HG02981 (cell line): Measurements from ENCODE around the gene WDR45B.

ENCODE experiments used
- ATAC-seq: cut with Tn5 transposase; IDR thresholded peaks from one replicate; pipeline ENCODE4 v1.9.1; 2021; ENCODE audit warnings: mild to moderate bottlenecking, moderate library complexity; ENCODE audit not compliant: unreplicated experiment

Gene WDR45B

GRCh38 chr17:82633343-82633742 lies 14.9 kb downstream of the WDR45B start:
- no peak for ATAC-seq

DNA sequence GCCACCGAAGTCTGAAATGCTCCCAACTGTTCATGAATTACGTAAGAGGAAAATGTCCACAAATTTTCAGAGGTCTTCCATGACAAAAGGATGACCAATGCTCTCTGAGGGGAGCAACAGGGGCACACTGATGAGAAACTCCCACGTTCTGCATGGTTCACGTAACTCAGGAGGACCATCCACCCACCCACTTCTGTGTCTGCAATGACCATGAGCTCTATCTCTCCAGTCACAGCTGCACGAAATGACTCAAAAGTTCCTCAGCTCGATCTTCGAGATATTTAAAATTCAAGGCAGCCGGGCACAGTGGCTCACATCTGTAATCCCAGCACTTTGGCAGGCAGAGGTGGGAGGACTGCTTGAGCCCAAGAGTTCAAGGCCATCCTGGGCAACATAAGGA lies 15.8 kb downstream of the WDR45B start:
- no peak for ATAC-seq

DNA sequence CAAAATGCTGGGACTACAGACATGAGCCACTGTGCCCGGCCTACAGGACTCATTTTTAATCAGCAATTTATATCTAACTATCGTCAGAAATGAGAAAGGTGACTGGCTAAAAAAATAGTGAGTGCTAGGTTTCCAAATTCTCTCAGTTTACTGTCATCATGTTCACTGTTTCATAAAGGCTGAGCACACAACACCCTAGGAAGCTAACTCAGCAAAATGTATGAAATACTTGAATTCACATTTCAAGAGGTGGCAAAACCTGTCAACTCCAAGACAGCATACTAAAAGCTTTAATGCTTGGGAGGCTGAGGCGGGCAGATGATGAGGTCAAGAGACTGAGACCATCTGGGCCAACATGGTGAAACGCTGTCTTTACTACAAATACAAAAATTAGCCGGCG lies 16.7 kb downstream of the WDR45B start:
- ATAC-seq: no peak

- ATAC-seq: no peak
Observed at GRCh38 chr17:82630212-82630611, 18.0 kb downstream of the WDR45B start.

GRCh38 chr17:82629748-82630147 lies 18.5 kb downstream of the WDR45B start:
- no peak for ATAC-seq

- ATAC-seq: no peak
Observed at GRCh38 chr17:82627405-82627804, 20.8 kb downstream of the WDR45B start.

GRCh38 chr17:82623707-82624106 lies 24.5 kb downstream of the WDR45B start:
- no peak for ATAC-seq

DNA sequence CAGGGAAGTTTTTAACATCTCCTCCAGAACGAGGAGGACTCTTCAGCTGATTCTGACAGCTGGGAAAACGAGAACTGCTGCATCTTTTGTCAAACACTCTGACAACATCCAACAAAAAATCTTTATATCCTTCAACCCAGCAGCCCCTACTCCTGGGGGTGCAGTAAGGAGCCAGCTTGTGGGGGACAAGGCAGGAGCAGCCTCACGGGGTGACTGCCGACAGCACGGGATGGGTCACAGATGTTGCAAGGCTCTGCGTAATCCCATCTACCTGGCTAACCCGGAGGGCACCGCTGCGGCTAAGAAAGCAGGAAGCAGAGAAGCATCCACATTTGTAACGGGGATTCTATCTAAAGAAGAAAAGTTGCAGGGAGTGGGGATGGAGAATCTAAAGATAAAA lies 28.6 kb downstream of the WDR45B start:
- no peak for ATAC-seq

- ATAC-seq: no peak
Observed at GRCh38 chr17:82619211-82619610, 29.0 kb downstream of the WDR45B start.

DNA sequence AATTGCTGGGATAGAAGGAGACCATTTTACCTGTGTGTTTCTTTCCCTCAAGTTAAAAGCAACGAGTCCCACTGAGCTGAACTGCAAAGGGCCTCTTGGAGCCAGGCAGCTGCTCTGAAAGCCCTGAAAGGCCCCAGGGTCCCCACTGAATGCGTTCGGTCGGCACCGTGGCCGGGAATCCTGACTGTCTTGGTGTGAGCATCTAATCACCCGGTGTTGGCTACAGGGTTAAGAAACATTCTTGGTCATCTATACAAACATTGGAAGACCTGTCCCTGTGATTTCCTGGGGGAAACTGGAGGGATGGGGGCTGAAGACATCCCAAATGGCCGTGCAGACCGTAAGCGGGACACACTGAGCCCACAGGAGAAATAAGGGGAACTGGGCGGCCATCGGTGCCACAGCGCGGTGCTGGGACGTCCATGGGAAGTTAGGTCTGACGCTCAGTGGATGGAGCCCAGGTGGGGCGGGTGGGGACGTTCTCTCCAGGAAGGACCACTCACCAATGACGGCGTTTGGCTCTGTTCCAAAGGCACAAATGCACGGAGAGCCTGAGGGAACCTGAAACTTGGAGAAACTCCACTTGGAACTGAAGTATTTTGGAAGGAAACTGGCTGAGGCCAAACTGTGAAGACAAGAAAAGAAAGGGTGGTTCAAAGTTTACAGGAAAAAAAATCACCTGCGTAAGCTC lies 32.1 kb downstream of the WDR45B start:
- no peak for ATAC-seq

- no peak for ATAC-seq
Observed at GRCh38 chr17:82615084-82616020, 32.9 kb downstream of the WDR45B start.

- ATAC-seq: no peak
Observed at GRCh38 chr17:82614095-82614631, 34.1 kb downstream of the WDR45B start.

- ATAC-seq: no peak
Observed at GRCh38 chr17:82613283-82614094, 34.8 kb downstream of the WDR45B start.

DNA sequence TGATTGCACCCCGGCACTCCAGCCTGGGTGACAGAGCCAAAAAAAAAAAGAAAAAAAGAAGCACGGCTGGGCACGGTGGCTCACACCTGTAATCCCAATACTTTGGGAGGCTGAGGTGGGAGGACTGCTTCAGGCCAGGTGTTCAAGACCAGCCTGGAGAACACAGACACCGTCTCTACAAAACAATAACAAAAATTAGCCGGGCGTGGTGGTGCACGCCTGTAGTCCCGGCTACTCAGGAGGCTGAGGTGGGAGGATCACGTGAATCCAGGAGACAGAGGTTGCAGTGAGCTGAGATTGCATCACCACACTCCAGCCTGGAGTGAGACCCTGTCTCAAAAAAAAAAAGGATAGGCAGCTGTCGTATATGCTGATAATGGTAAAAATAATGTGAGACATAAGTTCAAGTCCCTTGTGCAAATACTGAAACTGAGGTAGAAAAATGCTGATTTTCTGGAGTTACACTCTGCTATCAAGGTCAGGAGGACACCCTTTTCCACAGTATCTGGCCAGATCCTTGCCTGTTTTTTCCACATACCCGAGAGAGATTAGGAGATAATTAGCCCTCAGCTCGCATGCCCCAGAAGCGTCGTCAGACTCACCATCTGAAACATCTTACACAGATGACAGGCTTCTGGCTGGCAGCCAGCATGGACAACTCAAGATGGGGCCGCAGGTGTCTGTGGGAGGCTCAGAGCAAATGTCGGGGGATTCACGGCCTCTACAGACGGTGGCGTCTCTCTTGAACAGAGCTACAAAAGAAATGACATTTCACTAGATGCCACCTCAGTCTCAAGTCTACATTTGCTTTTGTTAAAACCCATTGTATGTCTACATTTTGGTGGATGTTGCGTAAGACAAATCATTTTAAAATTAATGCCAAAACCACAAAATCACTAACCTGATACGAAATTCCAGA lies 36.8 kb downstream of the WDR45B start:
- ATAC-seq: no peak

DNA sequence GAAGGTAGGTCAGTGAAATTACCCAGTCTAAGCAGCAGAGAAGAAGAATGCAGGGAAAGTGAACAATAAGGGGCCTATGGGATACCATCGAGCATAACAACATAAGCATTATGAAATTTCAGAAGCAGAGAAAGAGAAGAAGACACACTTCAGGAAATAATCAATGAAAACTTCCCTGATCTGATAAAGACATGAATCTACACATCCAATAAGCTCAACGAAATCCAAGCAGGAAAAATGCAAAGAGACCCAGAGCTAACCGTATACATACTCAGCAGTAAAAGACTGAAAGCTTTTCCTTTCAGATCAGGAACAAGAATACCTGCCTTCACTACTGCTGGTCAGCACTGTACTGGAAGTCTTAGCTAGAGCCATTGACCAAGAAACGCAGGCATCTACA lies 38.6 kb downstream of the WDR45B start:
- ATAC-seq: no peak

DNA sequence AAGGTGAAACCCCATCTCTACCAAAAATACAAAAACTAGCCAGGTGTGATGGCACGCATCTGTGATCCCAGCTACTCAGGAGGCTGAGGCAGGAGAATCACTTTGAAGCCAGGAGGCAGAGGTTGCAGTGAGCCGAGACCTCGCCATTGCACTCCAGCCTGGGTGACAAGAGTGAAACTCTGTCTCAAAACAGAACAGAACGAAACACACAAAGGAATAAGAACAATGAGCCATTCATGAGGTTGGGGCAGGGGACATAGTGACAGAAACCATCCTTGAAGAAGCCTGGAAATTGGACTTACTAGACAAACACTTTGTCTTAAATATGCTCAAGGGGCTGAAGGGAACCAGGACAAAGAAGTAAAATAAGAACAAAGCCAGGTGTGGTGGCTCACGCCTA lies 39.4 kb downstream of the WDR45B start:
- ATAC-seq: no peak

GRCh38 chr17:82605939-82606600 lies 42.2 kb downstream of the WDR45B start:
- ATAC-seq: no peak

GRCh38 chr17:82604532-82604931 lies 43.7 kb downstream of the WDR45B start:
- no peak for ATAC-seq

DNA sequence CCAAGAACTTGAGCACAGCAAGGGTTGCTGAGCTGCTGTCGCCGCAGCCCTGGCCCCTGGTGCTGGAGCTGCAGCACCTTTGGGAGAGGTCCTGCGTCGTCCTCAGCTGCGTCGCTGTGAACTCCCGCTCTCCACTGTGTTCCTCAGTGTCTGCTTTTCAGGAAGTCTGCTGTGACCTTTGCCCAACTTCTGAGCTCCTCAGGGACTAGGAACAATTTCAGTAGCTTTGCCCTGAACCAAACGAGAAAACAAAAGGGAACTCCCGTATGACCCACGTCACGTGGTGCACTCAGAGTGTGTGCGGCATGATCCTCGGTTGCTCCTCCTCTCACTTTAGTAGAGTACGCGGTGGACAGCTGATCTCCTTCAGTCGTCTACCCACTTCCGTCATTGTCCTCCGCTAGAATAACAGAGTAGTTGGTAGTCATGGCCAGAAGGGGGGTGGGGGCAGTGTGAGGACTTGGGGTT lies 44.2 kb downstream of the WDR45B start:
- no peak for ATAC-seq
